ENCODE results near the gene STK4. TPM values are rescaled to one million over a fixed set of nuclear protein-coding genes. Genes with fewer than 3 reads are reported as not detected.

STK4 gene
- total RNA-seq, 1 donor from 2014 or later: 17.4 TPM

GRCh38 chr20:44959082-44959637 is 7.2 kb upstream of the STK4 start:
- TF ChIP-seq CTCF (conservative IDR thresholded peaks at IDR 0.05; ENCODE audit: low read depth, low read length): no peak
- peak overlapping the region; percentile 84 for H3K4me3 ChIP-seq (ENCODE audit: low read depth, low read length)
- no peak for DNase-seq (ENCODE audit: low read depth)

GRCh38 chr20:44959638-44960102 is 6.6 kb upstream of the STK4 start:
- peak overlapping the region; percentile 84 for H3K4me3 ChIP-seq (ENCODE audit: low read depth, low read length)
- DNase-seq (ENCODE audit: low read depth): no peak
- TF ChIP-seq CTCF (conservative IDR thresholded peaks at IDR 0.05; ENCODE audit: low read depth, low read length): no peak

- no peak for DNase-seq (ENCODE audit: low read depth)
- peak within 1 kb of the TSS; percentile 84 for H3K4me3 ChIP-seq (ENCODE audit: low read depth, low read length)
- no peak for TF ChIP-seq CTCF (conservative IDR thresholded peaks at IDR 0.05; ENCODE audit: low read depth, low read length)
Measured at GRCh38 chr20:44960103-44960852, 6.0 kb upstream of the STK4 start, which contains the start of gene TOMM34. Gene TOMM34, minus strand, starts transcription at chr20:44960397. Its CDS starts 64 bp downstream, at chr20:44960333.

GRCh38 chr20:44961011-44961869 is 5.1 kb upstream of the STK4 start:
- no peak overlapping the region for H3K4me3 ChIP-seq (ENCODE audit: low read depth, low read length)
- DNase-seq (ENCODE audit: low read depth): no peak
- no peak for TF ChIP-seq CTCF (conservative IDR thresholded peaks at IDR 0.05; ENCODE audit: low read depth, low read length)

- no peak for DNase-seq (ENCODE audit: low read depth)
- no peak overlapping the region for H3K4me3 ChIP-seq (ENCODE audit: low read depth, low read length)
- TF ChIP-seq CTCF (conservative IDR thresholded peaks at IDR 0.05; ENCODE audit: low read depth, low read length): no peak
Measured at GRCh38 chr20:44961870-44962267, 4.4 kb upstream of the STK4 start.

GRCh38 chr20:44962483-44962882 is 3.8 kb upstream of the STK4 start:
- TF ChIP-seq CTCF (conservative IDR thresholded peaks at IDR 0.05; ENCODE audit: low read depth, low read length): no peak
- no peak for DNase-seq (ENCODE audit: low read depth)
- H3K4me3 ChIP-seq (ENCODE audit: low read depth, low read length): no peak overlapping the region

All from epithelial cell of proximal tubule (primary cell).